HEK293 (cell line): ENCODE results near the gene PRKD1.

Source experiments
- CTCF ChIA-PET: fragments of 350-600 bp; formaldehyde crosslinking; extraction: SDS; loops from one replicate; lab custom pipeline; 2021; ENCODE audit warnings: antibody characterized with exemption; lab: Yijun Ruan, JAX
- POLR2A ChIA-PET: fragments of 300-600 bp; formaldehyde crosslinking; extraction: SDS; loops from one replicate; lab custom pipeline; 2020; ENCODE audit warnings: antibody characterized with exemption, inconsistent platforms; lab: Yijun Ruan, JAX
- H3K27ac ChIP-seq: fragments of 200-500 bp; sonication (Bioruptor generic); 2 replicates; pipeline ENCODE4 v1.5.1; 2014; ENCODE audit warnings: low read depth, low read length, control low read depth, inconsistent platforms; ENCODE audit errors: extremely low read depth
- H3K36me3 ChIP-seq, 2 experiments: fragments of 200-500 bp in 1 of 2; sonication (Bioruptor generic) in 1 of 2; 1 replicate in 1 of 2; 2 replicates in 1 of 2; pipeline ENCODE4 v1.5.1; 2014 to 2017; ENCODE audit warnings: inconsistent platforms in 2 of 2, low read length in 2 of 2; ENCODE audit not compliant: control insufficient read depth in 2 of 2, insufficient read depth in 1 of 2
- H3K4me1 ChIP-seq: fragments of 200-500 bp; sonication (Bioruptor generic); 2 replicates; pipeline ENCODE4 v1.5.1; 2014; ENCODE audit warnings: mild to moderate bottlenecking, low read length, inconsistent platforms; ENCODE audit not compliant: control insufficient read depth, insufficient read depth
- H3K4me3 ChIP-seq: 2 replicates; pipeline ENCODE4 v1.5.1; 2011; ENCODE audit warnings: low read depth, mild to moderate bottlenecking, control low read depth, low read length, moderate library complexity
- H3K9me3 ChIP-seq: fragments of 200-500 bp; sonication (Bioruptor generic); 2 replicates; pipeline ENCODE4 v1.5.1; 2014; ENCODE audit warnings: low read depth, low read length, inconsistent platforms; ENCODE audit not compliant: control insufficient read depth, insufficient read depth
- BCL6B ChIP-seq: fragments of 450-650 bp; formaldehyde crosslinking; IDR thresholded peaks from 2 replicates; pipeline ENCODE4 v1.5.1; 2017; ENCODE audit warnings: missing biosample characterization, missing genetic modification characterization
- FEZF1 ChIP-seq: fragments of 450-650 bp; formaldehyde crosslinking; IDR thresholded peaks from 2 replicates; pipeline ENCODE4 v1.5.1; 2016; ENCODE audit warnings: missing biosample characterization, missing genetic modification characterization
- IKZF3 ChIP-seq: fragments of 450-650 bp; IDR thresholded peaks from 2 replicates; pipeline ENCODE4 v1.5.0; 2018; ENCODE audit warnings: missing biosample characterization, mild to moderate bottlenecking, missing genetic modification characterization, moderate library complexity
- MZF1 ChIP-seq: fragments of 450-650 bp; formaldehyde crosslinking; IDR thresholded peaks from 2 replicates; pipeline ENCODE4 v1.5.1; 2017; ENCODE audit warnings: missing biosample characterization, missing genetic modification characterization, borderline replicate concordance
- SALL2 ChIP-seq: fragments of 450-650 bp; formaldehyde crosslinking; IDR thresholded peaks from 2 replicates; pipeline ENCODE4 v1.5.0; 2017; ENCODE audit warnings: missing biosample characterization, mild to moderate bottlenecking, missing genetic modification characterization, borderline replicate concordance
- ZFHX2 ChIP-seq: fragments of 450-650 bp; formaldehyde crosslinking; conservative IDR thresholded peaks from 2 replicates; pipeline ENCODE4 v1.5.1; 2016; ENCODE audit warnings: missing biosample characterization, missing genetic modification characterization
- ZIC2 ChIP-seq: fragments of 450-650 bp; formaldehyde crosslinking; IDR thresholded peaks from 2 replicates; pipeline ENCODE4 v1.5.1; 2016; ENCODE audit warnings: missing biosample characterization, missing genetic modification characterization
- ZNF133 ChIP-seq: fragments of 450-650 bp; formaldehyde crosslinking; IDR thresholded peaks from 2 replicates; pipeline ENCODE4 v1.5.1; 2016; ENCODE audit warnings: missing biosample characterization, missing genetic modification characterization
- ZNF146 ChIP-seq: fragments of 450-650 bp; formaldehyde crosslinking; IDR thresholded peaks from 2 replicates; pipeline ENCODE4 v1.5.1; 2016; ENCODE audit warnings: missing biosample characterization, missing genetic modification characterization
- ZNF223 ChIP-seq: fragments of 450-650 bp; formaldehyde crosslinking; IDR thresholded peaks from 2 replicates; pipeline ENCODE4 v1.5.1; 2016; ENCODE audit warnings: missing biosample characterization, missing genetic modification characterization
- ZNF239 ChIP-seq: fragments of 450-650 bp; formaldehyde crosslinking; IDR thresholded peaks from 2 replicates; pipeline ENCODE4 v1.5.1; 2016; ENCODE audit warnings: missing biosample characterization, missing genetic modification characterization
- ZNF274 ChIP-seq, 2 experiments: fragments of 200-500 bp in 1 of 2; fragments of 450-650 bp in 1 of 2; sonication (Bioruptor generic) in 1 of 2; formaldehyde crosslinking in 1 of 2; IDR thresholded peaks; 2 replicates each; pipeline versions ENCODE4 v1.5.1 to v1.6.1; 2014 to 2016; ENCODE audit warnings: borderline replicate concordance in 1 of 2, inconsistent platforms in 1 of 2, low read length in 1 of 2, missing biosample characterization in 1 of 2, missing genetic modification characterization in 1 of 2
- ZNF324 ChIP-seq: fragments of 450-650 bp; formaldehyde crosslinking; IDR thresholded peaks from 2 replicates; pipeline ENCODE4 v1.5.1; 2016; ENCODE audit warnings: missing biosample characterization, missing genetic modification characterization
- ZNF37A ChIP-seq: fragments of 450-650 bp; IDR thresholded peaks from 2 replicates; pipeline ENCODE4 v1.5.1; 2018; ENCODE audit warnings: missing biosample characterization, missing genetic modification characterization
- ZNF548 ChIP-seq: fragments of 450-650 bp; formaldehyde crosslinking; IDR thresholded peaks from 2 replicates; pipeline ENCODE4 v1.5.1; 2016; ENCODE audit warnings: missing biosample characterization, missing genetic modification characterization
- ZNF701 ChIP-seq: fragments of 450-650 bp; formaldehyde crosslinking; IDR thresholded peaks from 2 replicates; pipeline ENCODE4 v1.5.1; 2016; ENCODE audit warnings: missing biosample characterization, missing genetic modification characterization
- ZSCAN16 ChIP-seq: fragments of 450-650 bp; formaldehyde crosslinking; IDR thresholded peaks from 2 replicates; pipeline ENCODE4 v1.5.1; 2016; ENCODE audit warnings: missing biosample characterization, missing genetic modification characterization
- ZSCAN18 ChIP-seq: fragments of 450-650 bp; formaldehyde crosslinking; IDR thresholded peaks from 2 replicates; pipeline ENCODE4 v1.5.1; 2016; ENCODE audit warnings: missing biosample characterization, missing genetic modification characterization
- ZSCAN4 ChIP-seq: fragments of 450-650 bp; formaldehyde crosslinking; IDR thresholded peaks from 2 replicates; pipeline ENCODE4 v1.5.1; 2017; ENCODE audit warnings: missing biosample characterization, missing genetic modification characterization
- TF ChIP-seq, protein P1 (sequence below): fragments of 450-650 bp; formaldehyde crosslinking; IDR thresholded peaks from 2 replicates; pipeline ENCODE4 v1.5.1; 2017; ENCODE audit warnings: missing biosample characterization, missing genetic modification characterization
- TF ChIP-seq, protein P2 (sequence below): fragments of 450-650 bp; formaldehyde crosslinking; IDR thresholded peaks from 2 replicates; pipeline ENCODE4 v1.5.1; 2016; ENCODE audit warnings: missing biosample characterization, missing genetic modification characterization
- TF ChIP-seq, protein P3 (sequence below): fragments of 450-650 bp; formaldehyde crosslinking; IDR thresholded peaks from 2 replicates; pipeline ENCODE4 v1.5.1; 2017; ENCODE audit warnings: missing biosample characterization, mild to moderate bottlenecking, missing genetic modification characterization, moderate library complexity
- TF ChIP-seq, protein P4 (sequence below): fragments of 450-650 bp; formaldehyde crosslinking; IDR thresholded peaks from 2 replicates; pipeline ENCODE4 v1.5.1; 2016; ENCODE audit warnings: missing biosample characterization, missing genetic modification characterization
- TF ChIP-seq, protein P5 (sequence below): fragments of 450-650 bp; formaldehyde crosslinking; IDR thresholded peaks from 2 replicates; pipeline ENCODE4 v1.5.0; 2017; ENCODE audit warnings: missing biosample characterization, missing genetic modification characterization, borderline replicate concordance

The PRKD1 gene

GRCh38 chr14:29868000-29868399 is 59.6 kb downstream of the PRKD1 start:
- no peaks in the 10 kb centered on the region for H3K9me3 ChIP-seq
- peaks cover 26% of the 10 kb centered on the region for H3K4me1 ChIP-seq
- H3K4me3 ChIP-seq = no peak overlapping the region
- no peak overlapping the region for H3K27ac ChIP-seq
- no peaks in the 10 kb centered on the region for H3K36me3 ChIP-seq
- POLR2A ChIA-PET = no interaction called here
- CTCF ChIA-PET = no interaction called here
- TF ChIP-seq ZNF274 (IDR thresholded peaks at IDR 0.05; ENCODE audit: low read length) (no peak), ZNF274 (tag by site-specific recombination; IDR thresholded peaks at IDR 0.05; ENCODE audit: borderline replicate concordance) (no peak), ZNF701 (no peak), FEZF1 (tag by site-specific recombination) (peak; percentile 24; the same call in 1 of the 2 replicates), BCL6B (tag by site-specific recombination) (peak; percentile 68; the same call in 1 of the 2 replicates), ZSCAN4 (tag by site-specific recombination) (0 out of 2 replicates have a peak, but pooled peaks have one; percentile 16), ZNF324 (tag by site-specific recombination) (no peak), ZNF239 (tag by site-specific recombination) (no peak), ZSCAN16 (tag by site-specific recombination) (no peak), ZNF37A (no peak), SALL2 (tag by site-specific recombination) (no peak), ZNF133 (tag by site-specific recombination) (no peak), IKZF3 (tag by site-specific recombination) (no peak), MZF1 (tag by site-specific recombination) (no peak), ZSCAN18 (tag by site-specific recombination) (no peak), ZNF223 (tag by site-specific recombination) (no peak), ZFHX2 (tag by site-specific recombination) (peak; percentile 47), ZIC2 (tag by site-specific recombination) (no peak), ZNF146 (no peak), ZNF548 (tag by site-specific recombination) (no peak)
- TF ChIP-seq, protein P1, sequence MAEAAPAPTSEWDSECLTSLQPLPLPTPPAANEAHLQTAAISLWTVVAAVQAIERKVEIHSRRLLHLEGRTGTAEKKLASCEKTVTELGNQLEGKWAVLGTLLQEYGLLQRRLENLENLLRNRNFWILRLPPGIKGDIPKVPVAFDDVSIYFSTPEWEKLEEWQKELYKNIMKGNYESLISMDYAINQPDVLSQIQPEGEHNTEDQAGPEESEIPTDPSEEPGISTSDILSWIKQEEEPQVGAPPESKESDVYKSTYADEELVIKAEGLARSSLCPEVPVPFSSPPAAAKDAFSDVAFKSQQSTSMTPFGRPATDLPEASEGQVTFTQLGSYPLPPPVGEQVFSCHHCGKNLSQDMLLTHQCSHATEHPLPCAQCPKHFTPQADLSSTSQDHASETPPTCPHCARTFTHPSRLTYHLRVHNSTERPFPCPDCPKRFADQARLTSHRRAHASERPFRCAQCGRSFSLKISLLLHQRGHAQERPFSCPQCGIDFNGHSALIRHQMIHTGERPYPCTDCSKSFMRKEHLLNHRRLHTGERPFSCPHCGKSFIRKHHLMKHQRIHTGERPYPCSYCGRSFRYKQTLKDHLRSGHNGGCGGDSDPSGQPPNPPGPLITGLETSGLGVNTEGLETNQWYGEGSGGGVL (tag by site-specific recombination) = peak; percentile 49; the same call in 1 of the 2 replicates
- TF ChIP-seq, protein P2, sequence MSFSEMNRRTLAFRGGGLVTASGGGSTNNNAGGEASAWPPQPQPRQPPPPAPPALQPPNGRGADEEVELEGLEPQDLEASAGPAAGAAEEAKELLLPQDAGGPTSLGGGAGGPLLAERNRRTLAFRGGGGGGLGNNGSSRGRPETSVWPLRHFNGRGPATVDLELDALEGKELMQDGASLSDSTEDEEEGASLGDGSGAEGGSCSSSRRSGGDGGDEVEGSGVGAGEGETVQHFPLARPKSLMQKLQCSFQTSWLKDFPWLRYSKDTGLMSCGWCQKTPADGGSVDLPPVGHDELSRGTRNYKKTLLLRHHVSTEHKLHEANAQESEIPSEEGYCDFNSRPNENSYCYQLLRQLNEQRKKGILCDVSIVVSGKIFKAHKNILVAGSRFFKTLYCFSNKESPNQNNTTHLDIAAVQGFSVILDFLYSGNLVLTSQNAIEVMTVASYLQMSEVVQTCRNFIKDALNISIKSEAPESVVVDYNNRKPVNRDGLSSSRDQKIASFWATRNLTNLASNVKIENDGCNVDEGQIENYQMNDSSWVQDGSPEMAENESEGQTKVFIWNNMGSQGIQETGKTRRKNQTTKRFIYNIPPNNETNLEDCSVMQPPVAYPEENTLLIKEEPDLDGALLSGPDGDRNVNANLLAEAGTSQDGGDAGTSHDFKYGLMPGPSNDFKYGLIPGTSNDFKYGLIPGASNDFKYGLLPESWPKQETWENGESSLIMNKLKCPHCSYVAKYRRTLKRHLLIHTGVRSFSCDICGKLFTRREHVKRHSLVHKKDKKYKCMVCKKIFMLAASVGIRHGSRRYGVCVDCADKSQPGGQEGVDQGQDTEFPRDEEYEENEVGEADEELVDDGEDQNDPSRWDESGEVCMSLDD (tag by site-specific recombination) = no peak
- TF ChIP-seq, protein P3, sequence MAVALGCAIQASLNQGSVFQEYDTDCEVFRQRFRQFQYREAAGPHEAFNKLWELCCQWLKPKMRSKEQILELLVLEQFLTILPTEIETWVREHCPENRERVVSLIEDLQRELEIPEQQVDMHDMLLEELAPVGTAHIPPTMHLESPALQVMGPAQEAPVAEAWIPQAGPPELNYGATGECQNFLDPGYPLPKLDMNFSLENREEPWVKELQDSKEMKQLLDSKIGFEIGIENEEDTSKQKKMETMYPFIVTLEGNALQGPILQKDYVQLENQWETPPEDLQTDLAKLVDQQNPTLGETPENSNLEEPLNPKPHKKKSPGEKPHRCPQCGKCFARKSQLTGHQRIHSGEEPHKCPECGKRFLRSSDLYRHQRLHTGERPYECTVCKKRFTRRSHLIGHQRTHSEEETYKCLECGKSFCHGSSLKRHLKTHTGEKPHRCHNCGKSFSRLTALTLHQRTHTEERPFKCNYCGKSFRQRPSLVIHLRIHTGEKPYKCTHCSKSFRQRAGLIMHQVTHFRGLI (tag by site-specific recombination) = no peak
- TF ChIP-seq, protein P4, sequence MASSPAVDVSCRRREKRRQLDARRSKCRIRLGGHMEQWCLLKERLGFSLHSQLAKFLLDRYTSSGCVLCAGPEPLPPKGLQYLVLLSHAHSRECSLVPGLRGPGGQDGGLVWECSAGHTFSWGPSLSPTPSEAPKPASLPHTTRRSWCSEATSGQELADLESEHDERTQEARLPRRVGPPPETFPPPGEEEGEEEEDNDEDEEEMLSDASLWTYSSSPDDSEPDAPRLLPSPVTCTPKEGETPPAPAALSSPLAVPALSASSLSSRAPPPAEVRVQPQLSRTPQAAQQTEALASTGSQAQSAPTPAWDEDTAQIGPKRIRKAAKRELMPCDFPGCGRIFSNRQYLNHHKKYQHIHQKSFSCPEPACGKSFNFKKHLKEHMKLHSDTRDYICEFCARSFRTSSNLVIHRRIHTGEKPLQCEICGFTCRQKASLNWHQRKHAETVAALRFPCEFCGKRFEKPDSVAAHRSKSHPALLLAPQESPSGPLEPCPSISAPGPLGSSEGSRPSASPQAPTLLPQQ (tag by site-specific recombination) = no peak
- TF ChIP-seq, protein P5, sequence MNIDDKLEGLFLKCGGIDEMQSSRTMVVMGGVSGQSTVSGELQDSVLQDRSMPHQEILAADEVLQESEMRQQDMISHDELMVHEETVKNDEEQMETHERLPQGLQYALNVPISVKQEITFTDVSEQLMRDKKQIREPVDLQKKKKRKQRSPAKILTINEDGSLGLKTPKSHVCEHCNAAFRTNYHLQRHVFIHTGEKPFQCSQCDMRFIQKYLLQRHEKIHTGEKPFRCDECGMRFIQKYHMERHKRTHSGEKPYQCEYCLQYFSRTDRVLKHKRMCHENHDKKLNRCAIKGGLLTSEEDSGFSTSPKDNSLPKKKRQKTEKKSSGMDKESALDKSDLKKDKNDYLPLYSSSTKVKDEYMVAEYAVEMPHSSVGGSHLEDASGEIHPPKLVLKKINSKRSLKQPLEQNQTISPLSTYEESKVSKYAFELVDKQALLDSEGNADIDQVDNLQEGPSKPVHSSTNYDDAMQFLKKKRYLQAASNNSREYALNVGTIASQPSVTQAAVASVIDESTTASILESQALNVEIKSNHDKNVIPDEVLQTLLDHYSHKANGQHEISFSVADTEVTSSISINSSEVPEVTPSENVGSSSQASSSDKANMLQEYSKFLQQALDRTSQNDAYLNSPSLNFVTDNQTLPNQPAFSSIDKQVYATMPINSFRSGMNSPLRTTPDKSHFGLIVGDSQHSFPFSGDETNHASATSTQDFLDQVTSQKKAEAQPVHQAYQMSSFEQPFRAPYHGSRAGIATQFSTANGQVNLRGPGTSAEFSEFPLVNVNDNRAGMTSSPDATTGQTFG (tag by site-specific recombination) = no peak
